Posterior vena cava (tissue), 2 donors: ENCODE data around the gene YIPF2. TPM values are rescaled to one million over a fixed set of nuclear protein-coding genes. Genes with fewer than 3 reads are reported as not detected.
A peak's percentile ranks its signal among the peaks of the same experiment; 100 is the strongest.
"Not testable (repeated sequence)": the region's sequence is repeated elsewhere in the genome, so short reads cannot be mapped to it uniquely, and the experiment has no call there.

ENCODE experiments used
- DNase-seq: peaks from one replicate; pipeline ENCODE4 v3.0.0-alpha.2; 2020; ENCODE audit warnings: low spot score
- intact Hi-C, 2 donors: fragments of 100-400 bp; cut with DNase I; formaldehyde crosslinking; loops; one replicate each; pipeline versions ENCODE4 v1.14.1 to v1.14.2; 2022 to 2023
- long read RNA-seq, 2 donors: library from polyadenylated mRNA; unstranded; transcript quantifications; one replicate each; pipeline ENCODE4 v2.0.0, GENCODE V29; 2020 to 2021
- total RNA-seq, 2 donors: library from RNA; stranded (reverse); fragmentation: NEBNext Ultra II Directional; extraction: Animal tissue kit (Norgen Biotek cat#: 25700); gene quantifications; one replicate each; pipeline ENCODE4 v1.2.1, GENCODE V29; 2021
- donor health status: DM: yes; HTN: yes; CAD: no.
- donor health status: DM: yes; HTN: yes; CAD: no.

YIPF2 gene
- total RNA-seq: 10 to 100 TPM; 36.0 to 40.0 TPM
- long read RNA-seq, donor 1, transcript YIPF2-201 (10 exons, 2,087 nt): major isoform, 13 of 22 reads
- long read RNA-seq, donor 1, partial matches to known transcripts: 2 of 22 reads
- long read RNA-seq, donor 1, other reads (novel, unspliced or antisense): 3 of 22 reads
- long read RNA-seq, donor 2, transcript YIPF2-204 (10 exons, 1,550 nt): minor isoform, 26 of 87 reads
- long read RNA-seq, donor 2, transcript YIPF2-201 (10 exons, 2,087 nt): major isoform, 38 of 87 reads
- long read RNA-seq, donor 2, partial matches to known transcripts: 3 of 87 reads
- long read RNA-seq, donor 2, other reads (novel, unspliced or antisense): 20 of 87 reads

DNA sequence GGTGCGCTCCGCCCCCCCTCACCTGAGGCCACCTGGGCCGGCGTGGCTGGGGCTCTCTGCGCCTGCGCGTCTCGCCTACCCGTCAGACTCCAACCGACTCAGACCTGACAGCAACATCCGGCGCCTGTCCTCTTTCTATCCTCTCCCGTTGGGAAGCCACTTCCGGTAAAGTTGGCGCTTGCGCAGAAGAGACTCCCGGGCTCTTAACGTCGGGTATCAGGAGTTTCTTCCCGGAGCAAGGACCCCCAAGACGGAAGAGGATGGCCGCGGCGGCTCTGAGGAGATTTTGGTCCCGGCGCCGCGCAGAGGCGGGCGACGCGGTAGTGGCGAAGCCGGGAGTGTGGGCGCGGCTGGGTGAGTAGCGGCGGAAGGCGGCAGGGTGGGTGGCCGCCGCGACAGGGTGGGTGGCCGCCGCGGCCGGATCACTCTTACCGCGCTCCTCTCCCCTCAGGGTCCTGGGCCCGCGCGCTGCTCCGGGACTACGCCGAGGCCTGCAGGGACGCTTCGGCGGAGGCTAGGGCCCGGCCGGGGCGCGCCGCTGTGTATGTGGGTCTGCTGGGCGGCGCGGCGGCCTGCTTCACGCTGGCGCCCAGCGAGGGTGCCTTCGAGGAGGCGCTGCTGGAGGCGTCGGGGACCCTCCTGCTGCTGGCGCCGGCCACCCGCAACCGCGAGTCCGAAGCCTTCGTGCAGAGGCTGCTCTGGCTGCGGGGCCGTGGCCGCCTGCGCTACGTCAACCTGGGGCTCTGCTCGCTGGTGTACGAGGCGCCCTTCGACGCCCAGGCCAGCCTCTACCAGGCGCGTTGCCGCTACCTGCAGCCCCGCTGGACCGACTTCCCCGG is at the start of gene YIPF2, which contains the start of gene TIMM29:
YIPF2 (minus strand) TSS at position 77 of the 839 bp plus-strand sequence. CDS start 229 bp downstream, outside the sequence.
TIMM29 (plus strand) TSS at position 249 of the 839 bp plus-strand sequence; CDS start at position 261, 12 bp downstream.
- peak; percentile 99 for DNase-seq
- intact Hi-C loops: no loop called here

DNA sequence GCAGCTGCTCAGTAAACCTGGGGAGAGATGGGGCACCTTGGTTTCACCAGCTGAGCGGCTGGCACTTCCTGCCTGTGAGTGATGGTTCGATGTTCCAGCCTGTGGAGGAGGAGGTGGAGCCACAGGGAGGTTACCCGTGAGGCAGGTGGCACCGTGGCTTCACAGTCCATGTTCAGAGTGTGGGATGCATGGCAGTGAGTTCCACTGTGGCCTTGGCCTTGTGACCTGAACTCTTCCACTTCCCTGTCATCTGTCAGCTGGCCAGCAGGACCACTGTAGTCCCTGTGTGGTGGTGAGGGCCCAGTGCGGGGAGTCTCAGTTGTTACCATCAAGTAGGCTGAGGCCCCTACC is 49.3 kb upstream of the YIPF2 start:
- DNase-seq: no peak
- intact Hi-C loops: no loop called here

- intact Hi-C loops: no loop called here
- no peak for DNase-seq
Observed at GRCh38 chr19:10976131-10976892, 47.9 kb upstream of the YIPF2 start.

DNA sequence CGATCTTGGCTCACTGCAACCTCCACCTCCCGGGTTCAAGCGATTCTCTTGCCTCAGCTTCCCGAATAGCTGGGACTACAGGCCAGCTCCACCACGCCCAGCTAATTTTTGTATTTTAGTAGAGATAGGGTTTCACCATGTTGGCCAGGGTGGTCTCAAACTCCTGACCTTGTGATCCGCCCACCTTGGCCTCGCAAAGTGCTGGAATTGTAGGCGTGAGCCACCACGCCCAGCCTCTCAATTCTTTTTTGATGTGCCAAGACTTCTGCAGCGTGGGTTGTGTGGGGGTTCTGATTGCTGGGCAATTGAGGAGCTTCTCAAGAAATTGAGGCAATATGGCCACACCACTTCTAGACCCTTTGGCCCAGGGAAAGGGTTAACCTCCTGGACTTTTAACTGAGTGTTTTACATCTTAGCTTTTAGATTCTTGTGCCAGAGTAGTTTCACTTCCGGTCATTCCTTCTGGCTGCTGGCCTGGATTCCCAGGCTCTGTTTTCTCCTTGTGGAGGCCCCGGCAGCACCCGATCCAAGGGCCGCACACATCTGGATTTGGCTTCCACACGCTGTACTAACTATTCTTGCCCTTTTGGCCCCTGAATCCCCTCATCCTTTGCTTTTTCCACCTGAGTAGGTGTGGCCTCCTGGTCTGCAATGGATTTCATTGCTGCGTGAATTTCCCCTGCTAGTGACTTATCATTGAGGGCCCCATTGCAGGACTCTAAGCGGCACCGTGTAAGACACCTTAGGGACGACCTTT is 47.1 kb upstream of the YIPF2 start:
- DNase-seq: no peak
- intact Hi-C loops: no loop called here

DNA sequence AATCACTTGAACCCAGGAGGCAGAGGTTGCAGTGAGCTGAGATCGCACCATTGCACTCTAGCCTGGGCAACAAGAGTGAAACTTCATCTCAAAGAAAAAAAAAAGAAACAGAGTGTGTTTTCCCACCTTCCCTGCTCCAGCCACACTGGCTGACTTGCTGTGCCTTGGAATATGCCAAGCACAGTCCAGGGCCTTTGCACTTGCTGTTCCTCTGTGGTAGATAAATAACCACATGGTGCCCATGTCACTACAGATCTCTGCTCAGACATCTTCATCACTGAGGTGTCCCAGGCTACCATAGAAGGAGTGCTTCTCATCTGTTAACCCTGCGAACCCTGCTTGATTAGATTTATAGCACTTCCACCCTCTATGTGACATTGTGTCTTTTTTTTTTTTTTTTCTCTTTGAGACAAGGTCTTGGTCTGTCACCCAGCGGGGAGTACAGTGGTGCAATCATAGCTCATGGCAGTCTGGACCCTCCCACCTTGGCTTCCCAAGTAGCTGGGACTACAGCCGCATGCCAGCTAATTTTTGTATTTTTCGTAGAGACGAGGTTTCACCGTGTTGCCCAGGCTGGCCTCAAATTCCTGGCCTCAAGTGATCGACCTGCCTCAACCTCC is 42.8 kb upstream of the YIPF2 start:
- no peak for DNase-seq
- intact Hi-C loops: no loop called here

DNA sequence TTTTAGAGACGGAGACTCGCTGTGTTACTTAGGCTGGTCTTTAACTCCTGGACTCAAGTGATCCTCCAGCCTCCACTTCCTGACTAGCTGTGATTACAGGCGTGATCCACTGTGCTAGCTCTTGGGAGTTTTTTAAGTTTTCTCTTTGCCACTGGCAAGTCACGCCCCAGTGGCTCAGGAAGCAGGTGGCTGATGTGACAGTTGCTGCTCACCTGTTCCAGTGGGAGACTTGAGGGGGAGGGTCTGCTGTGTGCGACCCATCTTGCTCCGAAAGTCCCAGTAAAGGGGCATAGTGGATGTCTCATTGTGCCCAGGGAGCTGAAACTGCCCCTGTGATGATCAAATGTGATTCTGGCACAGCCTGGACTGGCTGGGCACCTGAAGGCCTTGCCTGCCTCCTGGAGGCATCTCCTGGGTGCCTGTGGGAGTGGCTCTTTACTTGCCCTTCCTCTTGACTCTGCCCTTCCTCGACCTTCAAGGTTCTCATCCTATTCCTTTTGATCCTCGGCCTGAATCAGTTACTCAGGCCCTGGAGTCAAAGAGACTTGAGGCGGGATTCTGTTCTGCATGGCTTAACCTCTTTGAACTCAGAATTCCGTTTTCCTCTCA is 40.2 kb upstream of the YIPF2 start:
- intact Hi-C loops: no loop called here
- no peak for DNase-seq

DNA sequence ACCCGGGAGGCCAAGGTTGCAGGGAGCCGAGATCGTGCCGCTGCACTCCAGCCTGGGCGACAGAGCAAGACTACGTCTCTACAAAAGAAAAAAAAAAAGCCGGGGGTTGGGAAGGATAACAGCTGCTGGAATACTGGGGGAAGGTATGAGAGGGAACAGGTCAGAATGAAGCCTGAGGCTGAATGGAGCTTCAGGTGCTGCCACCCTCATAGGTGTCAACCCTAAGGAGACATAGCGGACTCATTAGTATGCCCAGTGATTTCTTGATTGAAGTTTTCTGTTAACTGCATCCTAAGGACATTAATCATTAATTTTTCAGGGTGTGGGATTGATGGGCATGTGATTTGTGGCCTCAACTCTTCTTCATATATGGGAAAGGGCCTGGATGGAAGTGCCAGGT is 38.4 kb upstream of the YIPF2 start:
- DNase-seq: no peak
- intact Hi-C loops: no loop called here

- intact Hi-C loops: no loop called here
Observed at GRCh38 chr19:10965398-10965797, 37.0 kb upstream of the YIPF2 start.

GRCh38 chr19:10964903-10965302 is 36.5 kb upstream of the YIPF2 start:
- DNase-seq: no peak
- intact Hi-C loops: no loop called here

More at GRCh38 chr19:10965398-10965797, 37.0 kb upstream of the YIPF2 start:
- DNase-seq: no peak

DNA sequence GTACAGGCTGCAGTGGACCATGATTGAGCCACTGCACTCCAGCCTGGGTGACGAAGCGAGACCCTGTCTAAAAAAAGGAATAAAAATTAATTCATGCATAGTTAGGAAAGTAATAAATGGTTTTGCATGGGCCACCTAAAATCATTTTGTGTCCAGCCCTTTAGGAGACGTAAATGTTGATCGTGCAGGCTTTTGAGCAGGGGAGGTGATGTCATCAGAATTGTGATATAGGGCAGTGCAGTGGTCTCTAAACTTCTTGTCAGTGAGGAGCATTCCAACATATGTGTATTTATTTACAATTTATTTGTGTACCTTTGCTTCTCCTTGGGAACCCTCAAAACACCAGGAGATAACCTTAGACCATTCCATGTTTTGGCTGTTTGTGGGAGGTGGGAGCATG is 35.4 kb upstream of the YIPF2 start:
- DNase-seq: no peak
- intact Hi-C loops: no loop called here

DNA sequence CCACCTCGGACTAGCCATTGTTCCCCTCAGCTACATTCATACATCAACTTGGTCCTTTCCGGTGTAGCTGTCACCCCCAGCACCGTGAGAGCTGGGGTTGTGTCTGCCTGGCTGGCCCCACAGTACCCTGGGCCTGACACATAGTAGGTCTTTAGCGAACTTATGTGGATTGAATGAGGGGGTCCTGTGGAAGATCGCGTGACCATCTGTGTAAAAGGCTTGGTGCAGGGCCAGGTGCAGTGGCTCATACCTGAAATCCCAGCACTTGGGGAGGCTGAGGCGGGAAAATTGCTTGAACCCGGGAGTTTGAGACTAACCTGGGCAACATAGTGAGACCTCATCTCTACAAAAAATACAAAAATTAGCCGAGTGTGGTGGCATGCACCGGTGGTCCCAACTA is 34.4 kb upstream of the YIPF2 start:
- intact Hi-C loops: no loop called here
- no peak for DNase-seq

DNA sequence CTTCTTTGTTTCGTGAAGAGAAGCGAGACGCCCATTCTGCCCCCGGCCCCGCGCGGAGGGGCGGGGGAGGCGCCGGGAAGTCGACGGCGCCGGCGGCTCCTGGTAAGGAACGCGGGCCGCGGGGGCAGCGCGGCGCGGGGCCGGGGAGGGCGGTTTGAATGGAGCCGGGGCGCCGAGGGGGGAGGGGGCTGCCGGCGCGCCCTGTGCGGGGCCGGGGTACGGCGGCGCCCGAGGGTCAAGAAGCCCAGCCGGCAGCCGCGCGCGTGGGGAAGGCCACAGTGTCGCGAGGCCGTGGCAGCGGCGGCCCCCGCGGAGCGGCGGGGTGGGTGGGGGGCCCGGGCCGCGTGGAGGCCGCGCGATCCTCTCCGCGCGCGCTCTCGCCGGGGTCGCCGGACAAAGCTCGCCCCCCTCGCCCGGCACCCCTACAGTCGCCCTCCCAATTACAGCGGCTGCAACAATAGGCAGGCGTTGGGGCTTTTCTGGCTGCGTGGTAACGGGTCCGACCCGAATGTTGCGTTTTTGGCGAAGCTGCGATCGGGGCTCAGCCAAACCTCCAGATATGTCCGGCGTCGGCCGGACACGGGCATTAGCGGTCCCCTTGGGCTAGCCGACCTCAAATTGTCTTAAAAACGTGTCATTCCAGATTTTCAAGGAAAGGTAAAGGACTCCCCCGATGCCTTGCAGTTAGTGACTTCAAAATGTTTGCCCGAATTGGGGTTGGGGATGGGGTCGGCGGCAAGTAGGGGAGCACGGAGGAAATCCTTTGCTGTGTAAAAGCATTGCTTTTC is 32.8 kb upstream of the YIPF2 start:
- intact Hi-C loops: no loop called here
- peak; percentile 86 for DNase-seq

DNA sequence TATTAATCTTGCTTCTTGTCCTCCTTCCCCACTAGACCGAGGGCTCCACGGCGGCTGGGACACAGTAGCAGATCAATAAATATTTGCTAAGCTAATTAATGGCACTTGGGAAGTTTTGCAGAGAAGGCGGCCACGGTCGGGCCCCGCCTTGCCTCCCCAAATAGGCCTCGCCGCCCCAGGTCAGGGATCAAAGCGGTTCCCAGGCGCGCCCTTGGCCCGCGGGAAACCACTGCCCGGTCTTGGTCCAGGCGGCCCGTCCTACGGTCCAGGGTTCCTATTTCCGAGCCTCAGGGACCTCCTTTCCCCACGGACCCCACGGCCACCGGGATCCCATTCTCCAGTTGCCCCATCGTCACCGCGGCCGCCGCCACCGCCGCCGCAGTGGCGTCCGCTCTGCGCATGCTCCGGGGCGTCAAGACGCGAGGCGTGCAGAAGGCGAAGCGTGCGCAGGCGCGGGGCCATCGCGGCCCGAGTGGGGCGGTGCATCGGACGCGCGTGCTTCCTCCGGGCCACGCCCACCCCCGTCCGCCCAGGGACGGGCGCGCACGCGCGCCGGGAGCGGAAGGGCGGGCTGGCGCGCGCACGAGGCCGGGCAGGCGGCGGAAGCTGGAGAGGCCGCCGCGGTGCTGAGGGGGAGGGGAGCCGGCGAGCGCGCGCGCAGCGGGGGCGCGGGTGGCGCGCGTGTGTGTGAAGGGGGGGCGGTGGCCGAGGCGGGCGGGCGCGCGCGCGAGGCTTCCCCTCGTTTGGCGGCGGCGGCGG is 32.1 kb upstream of the YIPF2 start, which contains the start of gene SMARCA4:
SMARCA4 (plus strand) TSS at position 717 of the 759 bp plus-strand sequence. CDS start 23,122 bp downstream, outside the sequence.
- peak; percentile 99 for DNase-seq
- intact Hi-C loops: no loop called here

GRCh38 chr19:10959277-10959968 is 31.0 kb upstream of the YIPF2 start:
- not testable (repeated sequence) for DNase-seq
- intact Hi-C loops: loop anchor here in 1 of 2 donors (10.0 kb wide), 1 partner anchor 55 kb away; no protein-coding TSS in a partner anchor

GRCh38 chr19:10952809-10953208 is 24.4 kb upstream of the YIPF2 start:
- intact Hi-C loops: loop anchor here (2.0 to 10.0 kb wide), 2 partner anchors 52 to 62 kb away; no protein-coding TSS in a partner anchor
- no peak for DNase-seq
